ENCODE data around the gene PXDN.

PXDN gene

GRCh38 chr2:1676091-1676912 is 68.0 kb downstream of the PXDN start:
- no peaks in the 10 kb centered on the region for H3K36me3 ChIP-seq (replicated peaks; ENCODE audit: insufficient read depth, low read length)
- DNase-seq, result no peak
- TF ChIP-seq CTCF (IDR thresholded peaks at IDR 0.05; ENCODE audit: low read length), result no peak
- no peak for TF ChIP-seq EZH2phosphoT487 (IDR thresholded peaks at IDR 0.05; ENCODE audit: low read length)
- no peak for TF ChIP-seq EZH2 (optimal IDR thresholded peaks at IDR 0.05; ENCODE audit: low read depth, low read length)
- H3F3A ChIP-seq (ENCODE audit: insufficient read depth, low read length), result no peaks in the 10 kb centered on the region
- H3K4me1 ChIP-seq (ENCODE audit: low read length), result no peaks in the 10 kb centered on the region
- H3K9ac ChIP-seq (ENCODE audit: low read length), result no peak overlapping the region
- H3K4me3 ChIP-seq (ENCODE audit: low read length), result no peak overlapping the region
- H3K9me3 ChIP-seq (replicated peaks; ENCODE audit: insufficient read depth, low read length), result no peaks in the 10 kb centered on the region
- no peak overlapping the region for H2AFZ ChIP-seq (ENCODE audit: low read length)
- H3K4me2 ChIP-seq (ENCODE audit: low read depth, low read length), result no peak overlapping the region
- no peaks in the 10 kb centered on the region for H3K9me2 ChIP-seq (replicated peaks; ENCODE audit: insufficient read depth, low read length)
- H4K20me1 ChIP-seq (ENCODE audit: insufficient read depth, low read length), result no peaks in the 10 kb centered on the region
- no peaks in the 10 kb centered on the region for H3K79me2 ChIP-seq (ENCODE audit: low read length)
- H3K27me3 ChIP-seq (replicated peaks; ENCODE audit: insufficient read depth, low read length), result no peaks in the 10 kb centered on the region
- no peak overlapping the region for H3K27ac ChIP-seq (ENCODE audit: low read length)

- DNase-seq, result no peak
- H3K9me2 ChIP-seq (replicated peaks; ENCODE audit: insufficient read depth, low read length), result no peaks in the 10 kb centered on the region
- no peak overlapping the region for H2AFZ ChIP-seq (ENCODE audit: low read length)
- no peak overlapping the region for H3K4me3 ChIP-seq (ENCODE audit: low read length)
- no peaks in the 10 kb centered on the region for H3K4me1 ChIP-seq (ENCODE audit: low read length)
- H3F3A ChIP-seq (ENCODE audit: insufficient read depth, low read length), result no peaks in the 10 kb centered on the region
- no peaks in the 10 kb centered on the region for H3K79me2 ChIP-seq (ENCODE audit: low read length)
- H3K4me2 ChIP-seq (ENCODE audit: low read depth, low read length), result no peak overlapping the region
- no peaks in the 10 kb centered on the region for H3K36me3 ChIP-seq (replicated peaks; ENCODE audit: insufficient read depth, low read length)
- no peak overlapping the region for H3K27ac ChIP-seq (ENCODE audit: low read length)
- H3K27me3 ChIP-seq (replicated peaks; ENCODE audit: insufficient read depth, low read length), result no peaks in the 10 kb centered on the region
- H4K20me1 ChIP-seq (ENCODE audit: insufficient read depth, low read length), result no peaks in the 10 kb centered on the region
- no peaks in the 10 kb centered on the region for H3K9me3 ChIP-seq (replicated peaks; ENCODE audit: insufficient read depth, low read length)
- no peak for TF ChIP-seq EZH2phosphoT487 (IDR thresholded peaks at IDR 0.05; ENCODE audit: low read length)
- no peak for TF ChIP-seq CTCF (IDR thresholded peaks at IDR 0.05; ENCODE audit: low read length)
- TF ChIP-seq EZH2 (optimal IDR thresholded peaks at IDR 0.05; ENCODE audit: low read depth, low read length), result no peak
- H3K9ac ChIP-seq (ENCODE audit: low read length), result no peak overlapping the region
Observed at GRCh38 chr2:1675633-1676032, 68.7 kb downstream of the PXDN start.

- no peaks in the 10 kb centered on the region for H4K20me1 ChIP-seq (ENCODE audit: insufficient read depth, low read length)
Observed at GRCh38 chr2:1674766-1675397, 69.4 kb downstream of the PXDN start.

More at GRCh38 chr2:1674766-1675397, 69.4 kb downstream of the PXDN start:
- H3K4me3 ChIP-seq (ENCODE audit: low read length), result no peak overlapping the region
- H3F3A ChIP-seq (ENCODE audit: insufficient read depth, low read length), result no peaks in the 10 kb centered on the region
- H3K4me1 ChIP-seq (ENCODE audit: low read length), result no peaks in the 10 kb centered on the region
- no peak overlapping the region for H3K27ac ChIP-seq (ENCODE audit: low read length)
- H3K4me2 ChIP-seq (ENCODE audit: low read depth, low read length), result no peak overlapping the region
- no peaks in the 10 kb centered on the region for H3K27me3 ChIP-seq (replicated peaks; ENCODE audit: insufficient read depth, low read length)
- no peak overlapping the region for H3K9ac ChIP-seq (ENCODE audit: low read length)
- no peaks in the 10 kb centered on the region for H3K36me3 ChIP-seq (replicated peaks; ENCODE audit: insufficient read depth, low read length)
- H3K9me2 ChIP-seq (replicated peaks; ENCODE audit: insufficient read depth, low read length), result no peaks in the 10 kb centered on the region
- no peak for DNase-seq
- TF ChIP-seq EZH2 (optimal IDR thresholded peaks at IDR 0.05; ENCODE audit: low read depth, low read length) (no peak), EZH2phosphoT487 (IDR thresholded peaks at IDR 0.05; ENCODE audit: low read length) (no peak), CTCF (IDR thresholded peaks at IDR 0.05; ENCODE audit: low read length) (no peak)
- no peak overlapping the region for H2AFZ ChIP-seq (ENCODE audit: low read length)
- no peaks in the 10 kb centered on the region for H3K79me2 ChIP-seq (ENCODE audit: low read length)
- no peaks in the 10 kb centered on the region for H3K9me3 ChIP-seq (replicated peaks; ENCODE audit: insufficient read depth, low read length)

All from MM.1S (cell line).